DND-41 (cell line): ENCODE measurements around the gene PERM1.
A peak's percentile ranks its signal among the peaks of the same experiment; 100 is the strongest.
"Not testable (repeated sequence)": the region's sequence is repeated elsewhere in the genome, so short reads cannot be mapped to it uniquely, and the experiment has no call there.

Source experiments
- ATAC-seq: fragments of 200-7000 bp; cut with Tn5 transposase; 3 replicates; pipeline ENCODE4 v1.9.1; 2021; ENCODE audit warnings: low read depth; ENCODE audit not compliant: insufficient read depth
- DNase-seq: peaks from one replicate; pipeline ENCODE4 v3.0.0-alpha.2; 2020
- H2AFZ ChIP-seq: 2 replicates; pipeline ENCODE4 v1.6.0; 2012; ENCODE audit warnings: low read depth, low read length
- H3K27ac ChIP-seq: 2 replicates; pipeline ENCODE4 v1.5.1; 2012; ENCODE audit warnings: low read length, inconsistent platforms
- H3K27me3 ChIP-seq: fragments of 200-600 bp; sonication (generic); 2 replicates; pipeline ENCODE4 v1.6.0; 2012; ENCODE audit warnings: low read length, mild to moderate bottlenecking, inconsistent platforms; ENCODE audit not compliant: insufficient read depth, poor library complexity
- H3K36me3 ChIP-seq: 2 replicates; pipeline ENCODE4 v1.5.1; 2012; ENCODE audit warnings: low read length, inconsistent platforms; ENCODE audit not compliant: insufficient read depth
- H3K4me1 ChIP-seq: 2 replicates; pipeline ENCODE4 v1.5.1; 2012; ENCODE audit warnings: mild to moderate bottlenecking, low read length; ENCODE audit not compliant: insufficient read depth
- H3K4me2 ChIP-seq: 2 replicates; pipeline ENCODE4 v1.6.0; 2012; ENCODE audit warnings: mild to moderate bottlenecking, moderate library complexity, low read length, inconsistent platforms; ENCODE audit not compliant: insufficient read depth
- H3K4me3 ChIP-seq, 2 experiments: fragments of 200-600 bp in 1 of 2; shearing (Covaris generic) in 1 of 2; 2 replicates each; pipeline ENCODE4 v1.5.1; 2012 to 2016; ENCODE audit warnings: inconsistent platforms in 2 of 2, low read length in 2 of 2, mild to moderate bottlenecking in 2 of 2, low read depth in 1 of 2, moderate library complexity in 1 of 2
- H3K79me2 ChIP-seq: 2 replicates; pipeline ENCODE4 v1.6.0; 2012; ENCODE audit warnings: low read length, inconsistent platforms; ENCODE audit not compliant: insufficient read depth
- H3K9ac ChIP-seq: 2 replicates; pipeline ENCODE4 v1.6.0; 2012; ENCODE audit warnings: low read depth, mild to moderate bottlenecking, inconsistent platforms, low read length, moderate library complexity
- H3K9me3 ChIP-seq: 2 replicates; pipeline ENCODE4 v1.5.1; 2012; ENCODE audit warnings: low read length, moderate library complexity, mild to moderate bottlenecking, inconsistent platforms; ENCODE audit not compliant: insufficient read depth, severe bottlenecking
- H4K20me1 ChIP-seq: 2 replicates; pipeline ENCODE4 v1.6.0; 2012; ENCODE audit warnings: low read length; ENCODE audit not compliant: insufficient read depth
- CTCF ChIP-seq: IDR thresholded peaks from 2 replicates; pipeline ENCODE4 v1.5.1; 2012; ENCODE audit warnings: borderline replicate concordance, low read length, moderate library complexity, mild to moderate bottlenecking; ENCODE audit not compliant: poor library complexity, severe bottlenecking; ENCODE audit errors: extremely low read depth
- EZH2 ChIP-seq: IDR thresholded peaks from 3 replicates; pipeline ENCODE4 v1.6.1; 2012; ENCODE audit warnings: borderline replicate concordance, low read depth, mild to moderate bottlenecking, moderate library complexity, low read length, inconsistent platforms; ENCODE audit not compliant: severe bottlenecking

Gene PERM1

GRCh38 chr1:1019122-1019999 lies 37.5 kb upstream of the PERM1 start:
- peak overlapping the region in 1 of 2 experiments; percentile 56; a peak in 2 of 4 replicates for H3K4me3 ChIP-seq

GRCh38 chr1:1018321-1018685 lies 36.4 kb upstream of the PERM1 start:
- not testable (repeated sequence) for H2AFZ ChIP-seq, H3K4me2 ChIP-seq, H3K36me3 ChIP-seq, H3K27me3 ChIP-seq, DNase-seq, H3K27ac ChIP-seq, H3K9ac ChIP-seq, H3K4me3 ChIP-seq, ATAC-seq, H3K9me3 ChIP-seq
- Histone ChIP-seq H3K79me2 (peaks cover 14% of the 10 kb centered on the region), H3K4me1 (peaks cover 41% of the 10 kb centered on the region), H4K20me1 (peaks cover 24% of the 10 kb centered on the region)

More at GRCh38 chr1:1019122-1019999, 37.5 kb upstream of the PERM1 start:
- Histone ChIP-seq H3K36me3 (no peaks in the 10 kb centered on the region), H3K9ac (peak overlapping the region; percentile 53), H3K4me1 (peaks cover 32% of the 10 kb centered on the region), H3K9me3 (no peaks in the 10 kb centered on the region), H3K27me3 (no peaks in the 10 kb centered on the region), H3K27ac (peak overlapping the region; percentile 52), H4K20me1 (peaks cover 26% of the 10 kb centered on the region), H2AFZ (peak overlapping the region; percentile 75), H3K79me2 (peaks cover 6% of the 10 kb centered on the region; the same call in 1 of the 2 replicates), H3K4me2 (peak overlapping the region; percentile 71)
- TF ChIP-seq CTCF (peak; percentile 64), EZH2 (no peak)
- ATAC-seq (peak; percentile 65), DNase-seq (peak; percentile 82)

DNA sequence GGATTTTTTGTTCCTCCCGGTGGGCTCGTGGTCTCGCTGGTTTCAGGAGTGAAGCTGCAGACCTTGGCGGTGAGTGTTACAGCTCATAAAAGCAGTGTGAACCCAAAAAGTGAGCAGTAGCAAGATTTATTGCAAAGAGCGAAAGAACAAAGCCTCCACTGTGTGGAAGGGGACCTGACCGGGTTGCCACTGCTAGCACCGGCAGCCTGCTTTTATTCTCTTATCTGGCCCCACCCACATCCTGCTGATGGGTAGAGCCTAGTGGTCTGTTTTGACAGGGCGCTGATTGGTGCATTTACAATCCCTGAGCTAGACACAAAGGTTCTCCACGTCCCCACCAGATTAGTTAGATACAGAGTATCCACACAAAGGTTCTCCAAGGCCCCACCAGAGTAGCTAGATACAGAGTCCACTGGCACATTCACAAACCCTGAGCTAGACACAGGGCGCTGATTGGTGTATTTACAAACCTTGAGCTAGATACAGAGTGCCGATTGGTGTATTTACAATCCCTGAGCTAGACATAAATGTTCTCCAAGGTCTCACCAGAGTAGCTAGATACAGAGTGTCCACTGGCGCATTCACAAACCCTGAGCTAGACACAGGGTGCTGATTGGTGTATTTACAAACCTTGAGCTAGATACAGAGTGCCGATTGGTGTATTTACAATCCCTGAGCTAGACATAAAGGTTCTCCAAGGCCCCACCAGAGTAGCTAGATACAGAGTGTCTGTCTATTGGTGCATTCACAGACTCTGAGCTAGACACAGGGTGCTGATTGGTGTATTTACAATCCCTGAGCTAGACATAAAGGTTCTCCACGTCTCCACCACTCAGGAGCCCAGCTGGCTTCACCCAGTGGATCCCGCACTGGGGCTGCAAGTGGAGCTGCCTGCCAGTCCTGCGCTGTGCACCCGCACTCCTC lies 35.8 kb upstream of the PERM1 start:
- not testable (repeated sequence) for H3K9me3 ChIP-seq, ATAC-seq, H3K9ac ChIP-seq, H3K27ac ChIP-seq, H3K4me2 ChIP-seq, H3K36me3 ChIP-seq, H3K27me3 ChIP-seq, H3K4me3 ChIP-seq, H2AFZ ChIP-seq
- Histone ChIP-seq H4K20me1 (peaks cover 18% of the 10 kb centered on the region), H3K4me1 (peaks cover 44% of the 10 kb centered on the region), H3K79me2 (peaks cover 14% of the 10 kb centered on the region)
- DNase-seq, result peak; percentile 56

DNA sequence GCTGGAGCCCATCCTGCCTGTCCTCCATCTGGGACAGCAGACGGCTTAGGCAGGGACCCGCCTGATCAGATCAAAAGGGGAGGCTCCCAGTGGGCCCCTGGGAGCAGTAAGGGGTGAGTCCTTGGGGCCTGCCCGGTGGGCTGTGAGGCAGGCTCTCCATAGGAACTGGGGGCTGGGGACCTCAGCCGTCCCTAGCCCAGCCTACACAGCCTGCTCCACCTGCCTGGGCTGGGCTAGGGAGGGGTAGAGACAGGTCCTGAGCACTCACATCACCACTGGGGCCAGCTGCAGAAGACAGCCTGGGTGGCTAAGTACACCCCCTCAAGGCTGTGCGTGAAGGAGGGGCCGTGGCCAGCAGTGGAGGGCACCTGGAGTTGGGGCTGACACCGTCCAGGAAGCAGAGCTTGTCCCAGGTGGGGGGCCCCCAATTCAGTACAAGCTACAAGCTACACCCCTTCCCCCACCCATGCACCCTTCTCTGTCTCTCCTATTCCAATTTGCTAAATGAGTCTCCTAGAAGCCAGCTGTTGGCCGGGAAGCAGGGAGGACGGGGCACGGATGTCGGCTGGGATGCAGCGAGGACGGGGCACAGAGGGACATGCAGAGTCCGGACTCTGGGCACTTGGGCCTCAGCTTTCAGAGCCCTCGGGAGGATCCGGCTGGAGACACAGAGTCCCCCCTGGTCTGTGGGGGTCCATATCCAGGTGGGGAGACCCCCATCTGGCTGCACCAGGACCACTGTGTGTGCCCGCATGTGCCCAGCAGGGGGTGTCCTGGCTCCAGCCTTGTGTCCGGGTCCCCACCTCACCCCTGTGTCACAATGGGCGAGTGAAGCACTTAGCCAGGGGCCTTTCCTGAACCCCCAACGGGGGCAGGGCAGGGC lies 33.1 kb upstream of the PERM1 start:
- TF ChIP-seq CTCF, result peak; percentile 63
- no peak for TF ChIP-seq EZH2
- peak overlapping the region; percentile 90 for H3K4me2 ChIP-seq
- peaks cover 34% of the 10 kb centered on the region for H3K4me1 ChIP-seq
- H3K9me3 ChIP-seq, result no peaks in the 10 kb centered on the region
- H3K36me3 ChIP-seq, result no peaks in the 10 kb centered on the region
- peak overlapping the region; percentile 55 to 81; a peak in 3 of 4 replicates for H3K4me3 ChIP-seq
- peak overlapping the region; percentile 76 for H2AFZ ChIP-seq
- peak overlapping the region; percentile 71 for H3K9ac ChIP-seq
- ATAC-seq (peak; percentile 8; the same call in 1 of the 3 replicates), DNase-seq (peak; percentile 55)
- peaks cover 14% of the 10 kb centered on the region for H3K79me2 ChIP-seq
- H3K27me3 ChIP-seq, result no peaks in the 10 kb centered on the region
- H3K27ac ChIP-seq, result peak overlapping the region; percentile 92
- H4K20me1 ChIP-seq, result no peaks in the 10 kb centered on the region
